GM21528 (cell line): ENCODE measurements around the gene FOXO6.
"Not testable (repeated sequence)": the region's sequence is repeated elsewhere in the genome, so short reads cannot be mapped to it uniquely, and the experiment has no call there.

Source experiments
- ATAC-seq: cut with Tn5 transposase; IDR thresholded peaks from one replicate; pipeline ENCODE4 v1.9.1; 2021; ENCODE audit warnings: mild to moderate bottlenecking, moderate library complexity; ENCODE audit not compliant: unreplicated experiment, low FRiP score

FOXO6 gene

DNA sequence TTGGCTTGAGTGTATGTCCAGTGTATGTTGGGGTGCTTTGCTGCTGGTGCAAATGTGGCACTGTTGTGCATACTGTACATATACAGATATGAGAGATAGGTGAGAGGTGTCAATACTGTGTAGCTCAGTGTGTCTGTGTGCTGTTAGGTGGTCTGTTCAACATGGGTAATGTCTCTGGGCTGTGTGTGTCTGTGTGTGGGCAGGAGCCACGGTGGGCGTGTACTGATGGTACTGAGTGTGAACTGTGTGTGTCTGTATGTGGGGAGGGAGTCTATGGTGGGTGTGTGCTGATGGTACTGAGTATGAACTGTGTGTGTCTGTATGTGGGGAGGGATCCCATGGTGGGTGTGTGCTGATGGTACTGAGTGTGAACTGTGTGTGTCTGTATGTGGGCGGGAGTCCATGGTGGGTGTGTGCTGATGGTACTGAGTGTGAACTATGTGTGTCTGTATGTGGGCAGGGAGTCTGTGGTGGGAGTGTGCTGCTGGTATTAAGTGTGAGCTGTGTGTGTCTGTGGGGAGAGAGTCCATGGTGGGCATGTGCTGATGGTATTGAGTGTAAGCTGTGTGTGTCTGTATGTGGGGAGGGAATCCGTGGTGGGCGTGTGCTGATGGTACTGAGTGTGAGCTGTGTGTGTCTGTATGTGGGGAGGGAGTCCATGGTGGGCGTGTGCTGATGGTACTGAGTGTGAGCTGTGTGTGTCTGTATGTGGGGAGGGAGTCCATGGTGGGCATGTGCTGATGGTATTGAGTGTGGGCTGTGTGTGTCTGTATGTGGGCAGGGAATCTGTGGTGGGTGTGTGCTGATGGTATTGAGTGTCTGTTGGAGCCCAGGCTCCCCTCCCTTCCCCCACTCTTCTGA is 32.2 kb upstream of the FOXO6 start:
- no peak for ATAC-seq

GRCh38 chr1:41329662-41330587 is 31.3 kb upstream of the FOXO6 start:
- ATAC-seq = no peak

GRCh38 chr1:41330588-41331545 is 30.4 kb upstream of the FOXO6 start:
- no peak for ATAC-seq

DNA sequence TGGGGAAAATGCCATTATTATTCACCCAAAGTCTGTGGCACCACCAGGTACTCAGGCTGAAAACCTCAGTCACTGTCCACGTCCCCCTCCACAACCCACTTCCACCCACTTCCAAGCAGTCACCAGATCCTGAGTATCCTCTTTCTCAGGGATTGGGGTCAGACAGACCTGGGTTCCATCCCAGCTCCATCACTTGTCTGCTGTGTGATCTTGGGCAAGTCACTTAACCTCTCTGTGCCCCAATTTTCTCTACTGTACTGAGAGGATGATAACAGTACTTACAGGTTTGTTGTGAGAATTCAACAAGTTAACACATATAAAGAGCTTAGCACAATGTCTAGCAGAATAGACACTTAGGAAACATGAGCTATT is 29.7 kb upstream of the FOXO6 start:
- no peak for ATAC-seq

DNA sequence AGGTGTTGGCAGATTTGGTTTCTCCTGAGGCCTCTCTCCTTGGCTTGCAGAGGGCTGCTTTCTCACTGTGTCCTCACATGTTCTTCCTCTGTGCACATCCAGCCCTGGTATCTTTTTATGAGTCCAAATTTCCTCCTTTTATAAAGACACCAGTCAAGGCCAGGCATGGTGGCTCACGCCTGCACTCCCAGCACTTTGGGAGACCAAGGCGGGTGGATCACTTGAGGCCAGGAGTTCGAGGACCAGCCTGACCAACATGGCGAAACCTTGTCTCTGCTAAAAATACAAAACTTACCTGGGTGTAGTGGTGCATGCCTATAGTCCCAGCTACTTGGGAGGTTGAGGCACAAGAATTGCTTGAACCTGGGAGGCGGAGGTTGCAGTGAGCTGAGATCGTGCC is 29.1 kb upstream of the FOXO6 start:
- ATAC-seq = not testable (repeated sequence)

- ATAC-seq = no peak
Observed at GRCh38 chr1:41333146-41333784, 28.0 kb upstream of the FOXO6 start.

DNA sequence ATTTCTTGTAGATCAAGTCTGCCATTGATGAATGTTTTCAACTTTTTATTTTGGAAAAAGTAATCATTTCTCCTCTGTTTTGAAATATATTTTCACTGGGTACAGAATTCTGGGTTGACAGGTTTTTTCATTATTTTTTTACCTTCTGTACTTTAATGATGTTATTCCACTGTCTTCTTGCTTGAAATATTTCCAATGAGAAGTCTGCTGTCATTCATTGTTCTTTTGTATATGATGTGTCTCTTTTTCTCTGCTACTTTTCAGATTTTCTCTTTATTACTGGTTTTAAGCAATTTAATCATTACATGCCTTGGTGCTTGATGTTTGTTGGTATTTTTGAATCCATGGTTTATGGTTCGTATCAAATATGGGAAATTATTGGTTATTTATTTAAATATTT is 22.4 kb upstream of the FOXO6 start:
- ATAC-seq = no peak

DNA sequence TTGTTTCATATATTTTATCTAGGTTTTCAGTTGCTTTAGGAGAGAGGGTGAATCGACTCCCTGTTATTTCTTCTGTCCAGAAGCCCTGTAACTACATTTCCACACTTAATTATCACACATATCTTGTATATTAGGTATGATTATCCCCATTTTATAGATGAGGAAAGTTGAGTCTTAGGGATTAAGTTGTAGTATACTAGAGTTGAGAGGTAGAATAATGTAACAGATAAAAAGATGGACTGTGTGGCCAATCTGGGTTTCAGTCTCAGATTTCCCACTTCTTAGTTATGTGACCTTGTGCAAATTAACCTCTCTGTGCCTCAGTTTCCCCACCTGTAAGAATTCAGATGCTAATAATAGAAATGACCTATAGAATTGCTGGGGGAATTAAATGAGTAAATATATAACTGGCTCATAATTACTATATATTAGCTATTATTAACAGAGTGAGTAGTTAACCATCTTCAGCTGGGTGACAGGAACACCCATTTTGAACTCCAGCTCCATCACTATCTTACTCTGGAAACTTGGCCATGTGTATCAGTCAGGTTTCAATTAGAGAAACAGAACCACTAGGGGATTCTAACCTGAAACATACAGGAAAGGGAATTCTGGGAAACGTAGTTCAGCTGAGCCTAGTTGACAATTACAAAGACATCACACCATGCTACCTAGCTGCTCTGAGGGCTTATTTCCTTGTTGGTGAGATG is 20.4 kb upstream of the FOXO6 start:
- ATAC-seq = no peak

- no peak for ATAC-seq
Observed at GRCh38 chr1:41341365-41341683, 19.9 kb upstream of the FOXO6 start.

DNA sequence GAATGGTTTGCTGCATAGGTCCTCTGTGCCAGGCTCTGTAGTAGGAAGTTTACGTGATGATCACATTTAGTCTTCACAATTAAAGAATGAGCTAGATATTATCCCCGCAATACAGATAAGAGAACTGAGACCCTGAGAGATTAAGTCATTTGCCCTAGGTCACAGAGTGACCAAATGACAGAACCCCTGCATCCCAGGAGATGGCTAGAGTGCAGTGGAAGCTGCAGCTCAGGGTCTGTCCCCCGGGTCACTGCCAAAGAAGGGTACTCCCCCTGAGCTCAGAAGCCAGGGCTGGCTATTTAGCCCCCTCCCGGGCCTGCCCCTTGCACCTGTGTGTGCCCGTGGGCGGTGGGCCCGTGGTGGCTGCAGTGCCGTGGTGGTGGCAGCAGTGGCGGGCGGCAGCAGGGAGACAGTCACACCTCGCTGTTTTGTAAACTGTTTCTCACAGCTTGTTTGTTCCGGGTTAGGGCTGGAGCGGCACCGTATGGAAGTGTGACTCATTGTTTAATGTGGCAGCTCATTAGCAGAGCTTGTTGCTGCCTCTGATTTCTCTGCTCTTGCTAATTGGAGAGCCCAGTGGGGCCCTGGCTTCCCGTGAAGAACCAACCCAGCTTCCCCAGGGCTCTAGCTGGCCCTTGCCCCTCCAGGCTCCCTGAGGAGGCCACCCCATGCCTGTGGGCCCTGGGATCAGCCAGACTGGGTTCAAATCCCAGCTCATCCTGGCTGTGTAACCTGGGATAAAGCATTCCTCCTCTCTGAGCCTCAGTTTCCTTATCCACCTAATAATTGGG is 19.3 kb upstream of the FOXO6 start:
- ATAC-seq = no peak

DNA sequence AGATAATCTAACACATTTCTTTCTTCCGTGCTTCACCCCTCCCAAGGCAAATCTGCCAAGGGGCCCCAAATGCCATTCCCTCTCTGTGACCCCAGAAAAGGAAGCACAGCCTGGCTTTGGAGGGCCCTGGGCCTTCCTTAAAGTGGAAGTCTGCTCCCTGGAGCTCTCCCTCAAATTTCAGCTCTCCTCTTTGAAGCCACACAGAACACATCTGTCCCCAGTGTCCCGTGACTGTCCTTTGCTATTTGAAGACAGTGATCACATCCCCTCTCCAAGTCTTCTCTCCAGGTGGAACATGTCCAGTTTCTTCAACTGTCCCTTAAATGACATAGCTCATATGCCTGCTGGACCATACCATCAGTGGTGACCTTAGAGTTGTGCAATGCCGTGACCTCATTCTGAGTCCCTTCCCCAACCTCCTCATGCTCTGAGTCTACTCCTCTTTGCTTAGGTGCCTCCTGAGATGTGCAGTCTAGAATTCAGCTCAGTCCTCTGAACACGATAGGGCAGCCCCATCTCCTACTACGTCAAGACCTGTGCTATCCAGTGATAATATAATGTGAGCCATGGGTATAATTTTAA is 18.4 kb upstream of the FOXO6 start:
- ATAC-seq = no peak

GRCh38 chr1:41343790-41344699 is 17.2 kb upstream of the FOXO6 start:
- no peak for ATAC-seq

GRCh38 chr1:41344708-41345159 is 16.5 kb upstream of the FOXO6 start:
- no peak for ATAC-seq

- no peak for ATAC-seq
Observed at GRCh38 chr1:41345434-41346075, 15.7 kb upstream of the FOXO6 start.

GRCh38 chr1:41347276-41347675 is 14.0 kb upstream of the FOXO6 start:
- ATAC-seq = no peak

- ATAC-seq = no peak
Observed at GRCh38 chr1:41348394-41348793, 12.8 kb upstream of the FOXO6 start.
